Measurements from ENCODE around the gene TMEM204.
A peak's percentile ranks its signal among the peaks of the same experiment; 100 is the strongest.

Gene TMEM204

DNA sequence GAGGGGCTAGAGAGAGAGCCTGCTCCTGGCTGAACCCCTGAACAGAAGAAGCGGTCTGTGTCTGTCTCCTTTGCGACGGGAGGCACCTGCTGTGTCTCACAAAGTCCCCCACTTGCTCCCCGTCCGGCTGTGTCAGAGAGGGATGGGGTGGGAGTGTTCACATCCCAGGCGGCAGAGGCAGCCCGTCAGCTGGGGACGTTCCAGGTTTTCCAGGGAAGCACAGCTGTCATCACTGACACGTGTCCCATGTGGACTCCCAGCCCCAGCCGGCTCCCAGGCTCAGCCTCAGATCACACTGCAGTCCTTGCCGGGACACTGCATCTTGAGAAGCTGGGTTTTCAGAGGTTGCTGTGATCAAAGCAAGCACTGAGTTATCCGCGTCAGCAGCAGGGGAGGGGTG is 38.8 kb upstream of the TMEM204 start:
- no peak overlapping the region for H3K4me3 ChIP-seq (ENCODE audit: severe bottlenecking)
- ATAC-seq (ENCODE audit: low read depth) (no peak), DNase-seq (ENCODE audit: low spot score) (no peak)
- no peak overlapping the region for H3K27ac ChIP-seq (ENCODE audit: poor library complexity, severe bottlenecking)
- no peaks in the 10 kb centered on the region for H3K9me3 ChIP-seq (ENCODE audit: severe bottlenecking)
- H3K27me3 ChIP-seq (ENCODE audit: insufficient read depth, poor library complexity, severe bottlenecking): no peaks in the 10 kb centered on the region
- TF ChIP-seq, protein P1, sequence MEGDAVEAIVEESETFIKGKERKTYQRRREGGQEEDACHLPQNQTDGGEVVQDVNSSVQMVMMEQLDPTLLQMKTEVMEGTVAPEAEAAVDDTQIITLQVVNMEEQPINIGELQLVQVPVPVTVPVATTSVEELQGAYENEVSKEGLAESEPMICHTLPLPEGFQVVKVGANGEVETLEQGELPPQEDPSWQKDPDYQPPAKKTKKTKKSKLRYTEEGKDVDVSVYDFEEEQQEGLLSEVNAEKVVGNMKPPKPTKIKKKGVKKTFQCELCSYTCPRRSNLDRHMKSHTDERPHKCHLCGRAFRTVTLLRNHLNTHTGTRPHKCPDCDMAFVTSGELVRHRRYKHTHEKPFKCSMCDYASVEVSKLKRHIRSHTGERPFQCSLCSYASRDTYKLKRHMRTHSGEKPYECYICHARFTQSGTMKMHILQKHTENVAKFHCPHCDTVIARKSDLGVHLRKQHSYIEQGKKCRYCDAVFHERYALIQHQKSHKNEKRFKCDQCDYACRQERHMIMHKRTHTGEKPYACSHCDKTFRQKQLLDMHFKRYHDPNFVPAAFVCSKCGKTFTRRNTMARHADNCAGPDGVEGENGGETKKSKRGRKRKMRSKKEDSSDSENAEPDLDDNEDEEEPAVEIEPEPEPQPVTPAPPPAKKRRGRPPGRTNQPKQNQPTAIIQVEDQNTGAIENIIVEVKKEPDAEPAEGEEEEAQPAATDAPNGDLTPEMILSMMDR (IDR thresholded peaks at IDR 0.05; ENCODE audit: poor library complexity, severe bottlenecking): no peak
- peaks cover 34% of the 10 kb centered on the region for H3K36me3 ChIP-seq (ENCODE audit: low read depth)
- peaks cover 5% of the 10 kb centered on the region for H3K4me1 ChIP-seq (ENCODE audit: insufficient read depth, poor library complexity, severe bottlenecking)

GRCh38 chr16:1495211-1495888 is 38.1 kb upstream of the TMEM204 start:
- Histone ChIP-seq H3K36me3 (ENCODE audit: low read depth) (peaks cover 34% of the 10 kb centered on the region), H3K27me3 (ENCODE audit: insufficient read depth, poor library complexity, severe bottlenecking) (no peaks in the 10 kb centered on the region), H3K27ac (ENCODE audit: poor library complexity, severe bottlenecking) (no peak overlapping the region), H3K9me3 (ENCODE audit: severe bottlenecking) (no peaks in the 10 kb centered on the region), H3K4me3 (ENCODE audit: severe bottlenecking) (no peak overlapping the region), H3K4me1 (ENCODE audit: insufficient read depth, poor library complexity, severe bottlenecking) (peaks cover 5% of the 10 kb centered on the region)
- DNase-seq (ENCODE audit: low spot score) (peak; percentile 60), ATAC-seq (ENCODE audit: low read depth) (no peak)
- TF ChIP-seq, protein P1 (IDR thresholded peaks at IDR 0.05; ENCODE audit: poor library complexity, severe bottlenecking): no peak

DNA sequence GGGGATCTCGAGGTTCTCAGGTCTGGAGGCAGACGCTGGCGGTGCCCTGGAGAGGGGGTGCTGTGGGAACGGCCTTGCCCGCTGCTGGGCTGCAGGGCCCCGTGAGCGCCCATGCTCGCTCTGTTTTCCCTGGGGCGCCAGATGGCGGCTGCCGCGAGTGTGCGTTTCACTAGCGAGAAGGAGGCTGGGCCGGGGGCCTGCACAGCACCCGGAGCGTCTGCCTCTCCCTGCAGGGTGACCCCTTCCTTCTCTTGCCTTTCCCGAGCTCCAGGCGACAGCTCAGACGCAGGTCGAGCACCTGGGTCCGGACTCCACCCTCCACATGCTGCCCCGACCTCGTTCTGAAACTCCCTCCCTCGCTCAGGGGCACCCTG is 37.6 kb upstream of the TMEM204 start:
- H3K27ac ChIP-seq (ENCODE audit: poor library complexity, severe bottlenecking): no peak overlapping the region
- H3K36me3 ChIP-seq (ENCODE audit: low read depth): peaks cover 37% of the 10 kb centered on the region
- TF ChIP-seq, protein P1 (IDR thresholded peaks at IDR 0.05; ENCODE audit: poor library complexity, severe bottlenecking): no peak
- peaks cover 5% of the 10 kb centered on the region for H3K4me1 ChIP-seq (ENCODE audit: insufficient read depth, poor library complexity, severe bottlenecking)
- ATAC-seq (ENCODE audit: low read depth) (no peak), DNase-seq (ENCODE audit: low spot score) (peak; percentile 65)
- H3K27me3 ChIP-seq (ENCODE audit: insufficient read depth, poor library complexity, severe bottlenecking): no peaks in the 10 kb centered on the region
- H3K9me3 ChIP-seq (ENCODE audit: severe bottlenecking): no peaks in the 10 kb centered on the region
- no peak overlapping the region for H3K4me3 ChIP-seq (ENCODE audit: severe bottlenecking)

DNA sequence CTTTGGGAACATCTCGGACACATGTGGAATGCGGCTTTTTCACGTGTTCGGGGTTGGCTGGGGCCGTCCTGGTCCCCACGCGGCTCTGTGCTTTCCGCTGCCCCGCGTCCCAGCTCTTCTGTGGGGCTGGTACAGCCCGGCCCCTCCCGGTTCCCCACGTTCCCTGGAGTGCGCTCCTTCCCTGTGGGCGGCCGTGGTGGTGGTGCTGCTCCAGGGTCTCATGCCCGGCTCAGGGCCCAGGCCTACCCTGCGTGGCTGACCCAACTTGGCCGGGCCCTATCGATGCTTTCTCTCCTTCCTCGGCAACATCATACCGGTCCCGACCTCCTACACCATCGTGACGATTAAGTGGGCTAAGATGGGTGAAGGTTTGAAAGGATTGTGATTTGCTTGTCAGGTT is 37.0 kb upstream of the TMEM204 start:
- peaks cover 43% of the 10 kb centered on the region for H3K36me3 ChIP-seq (ENCODE audit: low read depth)
- H3K9me3 ChIP-seq (ENCODE audit: severe bottlenecking): no peaks in the 10 kb centered on the region
- TF ChIP-seq, protein P1 (IDR thresholded peaks at IDR 0.05; ENCODE audit: poor library complexity, severe bottlenecking): no peak
- H3K4me3 ChIP-seq (ENCODE audit: severe bottlenecking): no peak overlapping the region
- no peaks in the 10 kb centered on the region for H3K27me3 ChIP-seq (ENCODE audit: insufficient read depth, poor library complexity, severe bottlenecking)
- H3K27ac ChIP-seq (ENCODE audit: poor library complexity, severe bottlenecking): no peak overlapping the region
- ATAC-seq (ENCODE audit: low read depth): no peak
- DNase-seq (ENCODE audit: low spot score): no peak
- H3K4me1 ChIP-seq (ENCODE audit: insufficient read depth, poor library complexity, severe bottlenecking): peaks cover 5% of the 10 kb centered on the region

- TF ChIP-seq, protein P1 (IDR thresholded peaks at IDR 0.05; ENCODE audit: poor library complexity, severe bottlenecking): no peak
- peak; percentile 66 for DNase-seq (ENCODE audit: low spot score)
- Histone ChIP-seq H3K9me3 (ENCODE audit: severe bottlenecking) (no peaks in the 10 kb centered on the region), H3K27me3 (ENCODE audit: insufficient read depth, poor library complexity, severe bottlenecking) (no peaks in the 10 kb centered on the region), H3K36me3 (ENCODE audit: low read depth) (peaks cover 50% of the 10 kb centered on the region), H3K4me1 (ENCODE audit: insufficient read depth, poor library complexity, severe bottlenecking) (peaks cover 5% of the 10 kb centered on the region), H3K4me3 (ENCODE audit: severe bottlenecking) (no peak overlapping the region), H3K27ac (ENCODE audit: poor library complexity, severe bottlenecking) (no peak overlapping the region)
- no peak for ATAC-seq (ENCODE audit: low read depth)
Observed at GRCh38 chr16:1497014-1497598, 36.4 kb upstream of the TMEM204 start.
